GM18520 (cell line): ENCODE results near the gene ATP10B.

Source experiments
- ATAC-seq: cut with Tn5 transposase; IDR thresholded peaks from one replicate; pipeline ENCODE4 v1.9.1; 2021; ENCODE audit not compliant: unreplicated experiment

Gene ATP10B

DNA sequence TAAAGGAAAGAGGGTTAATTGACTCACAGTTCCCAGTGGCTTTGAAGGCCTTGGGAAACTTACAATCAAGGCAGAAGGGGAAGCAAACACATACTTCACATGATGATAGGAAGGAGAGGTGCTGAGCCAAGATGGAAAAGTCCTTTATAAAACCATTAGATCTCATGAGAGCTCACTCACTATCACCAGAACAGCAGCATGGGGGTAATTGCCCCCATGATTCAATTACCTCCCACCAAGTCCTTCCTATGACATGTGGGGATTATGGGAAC lies 330.7 kb downstream of the ATP10B start:
- no peak for ATAC-seq

DNA sequence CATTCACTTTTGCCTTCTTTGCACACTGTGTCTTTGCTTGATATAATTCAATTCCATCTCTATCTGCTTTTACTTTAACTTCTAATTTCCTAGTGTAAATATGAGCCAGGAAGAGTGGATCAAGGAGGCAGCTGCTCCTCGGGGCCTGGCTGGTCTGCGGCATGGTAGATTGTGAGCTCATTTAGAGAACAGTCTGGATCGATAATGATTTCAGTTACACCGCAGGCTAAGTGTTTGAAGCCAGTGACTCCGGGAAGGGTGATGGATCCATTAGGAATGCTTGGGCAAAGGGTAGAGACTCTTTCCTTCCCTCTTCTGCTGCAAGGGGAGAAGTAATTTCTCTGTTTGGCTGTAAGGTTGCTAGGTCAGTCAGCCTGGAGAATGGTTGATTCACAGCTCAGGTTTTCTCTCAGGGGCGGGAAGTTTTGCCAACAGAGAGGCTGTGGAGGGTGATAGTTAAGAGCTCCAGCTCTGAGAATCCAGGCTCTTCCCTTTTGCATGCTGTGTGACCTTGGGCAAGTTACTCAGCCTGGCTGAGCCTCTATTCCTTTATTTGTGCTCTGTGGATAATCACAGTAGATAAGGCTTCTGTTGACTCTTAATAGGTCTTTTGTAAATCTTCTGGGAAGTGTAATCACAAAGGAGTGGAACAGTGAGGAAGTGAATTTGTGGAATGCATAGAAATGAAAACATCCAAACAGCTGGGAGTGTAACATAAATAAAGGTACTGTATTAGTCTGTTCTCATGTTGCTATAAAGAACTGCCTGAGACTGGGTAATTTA lies 331.2 kb downstream of the ATP10B start:
- ATAC-seq = no peak

GRCh38 chr5:160516696-160517530 lies 335.1 kb downstream of the ATP10B start:
- no peak for ATAC-seq

DNA sequence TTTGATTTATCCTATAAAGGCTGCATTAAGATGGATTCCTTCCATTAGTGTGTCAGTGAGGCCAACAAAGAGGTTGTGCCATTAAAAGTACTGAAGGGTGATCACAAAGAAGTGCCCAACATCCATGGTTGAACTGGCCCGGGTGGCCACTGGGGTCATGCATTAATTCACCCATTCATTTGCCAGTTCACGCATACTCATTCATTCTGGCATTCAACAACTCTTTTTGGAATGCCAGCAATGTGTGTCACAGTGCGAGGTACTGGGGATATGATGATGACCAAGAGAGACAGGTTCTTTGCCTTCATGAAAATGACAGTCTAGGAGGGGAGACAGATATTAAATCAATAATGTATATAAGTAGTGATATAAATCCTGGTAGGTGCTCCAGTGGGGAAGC lies 337.1 kb downstream of the ATP10B start:
- no peak for ATAC-seq

DNA sequence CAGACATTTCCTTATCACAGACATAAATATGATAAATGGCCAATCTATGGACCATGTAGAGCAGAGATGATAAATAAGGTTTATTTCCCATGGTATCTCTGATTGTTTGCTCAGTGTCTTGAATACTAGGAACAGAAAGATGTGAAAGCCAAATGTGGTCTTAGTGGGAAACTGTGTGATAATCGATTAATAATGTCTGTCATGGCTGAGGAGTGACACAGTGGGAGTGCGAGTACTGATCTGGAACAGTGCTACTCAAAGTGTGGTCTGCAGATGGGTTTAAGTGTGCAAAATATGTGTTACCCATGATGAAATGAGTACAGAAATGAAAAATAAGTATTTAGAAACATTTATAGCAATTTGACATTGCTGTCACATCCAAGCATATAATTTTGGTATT lies 337.8 kb downstream of the ATP10B start:
- no peak for ATAC-seq

DNA sequence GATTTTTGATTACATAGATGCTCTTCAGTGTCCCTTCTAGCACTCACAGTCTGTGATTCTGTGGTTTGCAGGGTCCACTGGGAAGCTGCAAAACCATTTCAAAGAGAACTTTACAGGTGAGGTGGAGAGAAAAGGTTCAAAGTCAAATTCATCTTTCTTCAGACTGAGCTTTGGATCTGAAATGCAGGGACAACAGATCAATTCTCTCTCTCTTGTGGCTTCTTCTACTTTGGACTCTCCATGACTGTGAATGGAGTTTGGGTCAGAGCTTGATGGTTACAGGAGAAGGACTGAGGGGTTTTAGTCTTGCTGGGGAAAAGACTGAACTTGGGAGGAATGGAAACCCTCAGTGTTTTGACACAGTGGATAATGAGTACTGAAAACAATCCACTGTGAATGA lies 338.5 kb downstream of the ATP10B start:
- ATAC-seq = no peak
